ENCODE measurements around the gene CCDC192. TPM values are rescaled to one million over a fixed set of nuclear protein-coding genes. Genes with fewer than 3 reads are reported as not detected.

The CCDC192 gene
- total RNA-seq, 3 donors from 2014 or later, result 1.0 TPM; not detected in 2

GRCh38 chr5:127976991-127977717, 274.0 kb downstream of the CCDC192 start:
- TF ChIP-seq CTCF (IDR thresholded peaks at IDR 0.05), result no peak
- no peak for ATAC-seq
- no peak for DNase-seq
- H3K4me3 ChIP-seq, result no peak overlapping the region
- no peaks in the 10 kb centered on the region for H3K36me3 ChIP-seq (ENCODE audit: low read depth)
- H3K4me1 ChIP-seq (ENCODE audit: low read depth), result no peaks in the 10 kb centered on the region
- H3K9me3 ChIP-seq, result no peaks in the 10 kb centered on the region
- intact Hi-C loops (cut with DNase I, micrococcal nuclease), result no loop called here

- ATAC-seq, result peak; percentile 67
- Histone ChIP-seq H3K4me1 (ENCODE audit: low read depth) (no peaks in the 10 kb centered on the region), H3K9me3 (no peaks in the 10 kb centered on the region), H3K4me3 (no peak overlapping the region), H3K36me3 (ENCODE audit: low read depth) (no peaks in the 10 kb centered on the region)
- TF ChIP-seq CTCF (IDR thresholded peaks at IDR 0.05), result no peak
- DNase-seq, result no peak
- intact Hi-C loops (cut with DNase I, micrococcal nuclease), result no loop called here
Measured at GRCh38 chr5:127978738-127979300, 275.6 kb downstream of the CCDC192 start.

- ATAC-seq (no peak), DNase-seq (no peak)
- no peak for TF ChIP-seq CTCF (IDR thresholded peaks at IDR 0.05)
- Histone ChIP-seq H3K4me3 (no peak overlapping the region), H3K9me3 (no peaks in the 10 kb centered on the region), H3K4me1 (ENCODE audit: low read depth) (no peaks in the 10 kb centered on the region), H3K36me3 (ENCODE audit: low read depth) (no peaks in the 10 kb centered on the region)
- intact Hi-C loops (cut with DNase I, micrococcal nuclease), result no loop called here
Measured at GRCh38 chr5:127979475-127979874, 276.3 kb downstream of the CCDC192 start.

- Histone ChIP-seq H3K4me3 (no peak overlapping the region), H3K4me1 (ENCODE audit: low read depth) (no peaks in the 10 kb centered on the region), H3K9me3 (no peaks in the 10 kb centered on the region), H3K36me3 (ENCODE audit: low read depth) (no peaks in the 10 kb centered on the region)
- no peak for DNase-seq
- no peak for TF ChIP-seq CTCF (IDR thresholded peaks at IDR 0.05)
- no peak for ATAC-seq
- intact Hi-C loops (cut with DNase I, micrococcal nuclease), result no loop called here
Measured at GRCh38 chr5:127980843-127981242, 277.7 kb downstream of the CCDC192 start.

GRCh38 chr5:127981498-127981897, 278.3 kb downstream of the CCDC192 start:
- intact Hi-C loops (cut with DNase I, micrococcal nuclease), result no loop called here
- Histone ChIP-seq H3K4me3 (no peak overlapping the region), H3K9me3 (no peaks in the 10 kb centered on the region), H3K36me3 (ENCODE audit: low read depth) (no peaks in the 10 kb centered on the region), H3K4me1 (ENCODE audit: low read depth) (no peaks in the 10 kb centered on the region)
- ATAC-seq (no peak), DNase-seq (no peak)
- TF ChIP-seq CTCF (IDR thresholded peaks at IDR 0.05), result no peak
